Sciatic nerve (tissue), 2 donors: Measurements from ENCODE around the gene KCNH3. TPM values are rescaled to one million over a fixed set of nuclear protein-coding genes. Genes with fewer than 3 reads are reported as not detected.
A peak's percentile ranks its signal among the peaks of the same experiment; 100 is the strongest.

ENCODE experiments used
- ATAC-seq: fragments of 200-7000 bp; cut with Tn5 transposase; one replicate; pipeline ENCODE4 v1.9.1; 2020; ENCODE audit warnings: mild to moderate bottlenecking, moderate library complexity
- DNase-seq: peaks from one replicate; pipeline ENCODE4 v3.0.0-alpha.2; 2020; ENCODE audit warnings: low spot score
- intact Hi-C: fragments of 100-400 bp; cut with DNase I; formaldehyde crosslinking; loops from one replicate; pipeline ENCODE4 v1.14.2; 2022
- total RNA-seq: library from RNA; stranded (reverse); fragmentation: NEBNext Ultra II Directional; extraction: Animal tissue kit (Norgen Biotek cat#: 25700); gene quantifications from one replicate; pipeline ENCODE4 v1.2.1, GENCODE V29; 2021
- donor health status: DM: no; HTN: no; CAD: no.
- donor health status: DM: no; HTN: no; CAD: no.

KCNH3 gene
- total RNA-seq, 1 donor from 2014 or later = 0.27 TPM

DNA sequence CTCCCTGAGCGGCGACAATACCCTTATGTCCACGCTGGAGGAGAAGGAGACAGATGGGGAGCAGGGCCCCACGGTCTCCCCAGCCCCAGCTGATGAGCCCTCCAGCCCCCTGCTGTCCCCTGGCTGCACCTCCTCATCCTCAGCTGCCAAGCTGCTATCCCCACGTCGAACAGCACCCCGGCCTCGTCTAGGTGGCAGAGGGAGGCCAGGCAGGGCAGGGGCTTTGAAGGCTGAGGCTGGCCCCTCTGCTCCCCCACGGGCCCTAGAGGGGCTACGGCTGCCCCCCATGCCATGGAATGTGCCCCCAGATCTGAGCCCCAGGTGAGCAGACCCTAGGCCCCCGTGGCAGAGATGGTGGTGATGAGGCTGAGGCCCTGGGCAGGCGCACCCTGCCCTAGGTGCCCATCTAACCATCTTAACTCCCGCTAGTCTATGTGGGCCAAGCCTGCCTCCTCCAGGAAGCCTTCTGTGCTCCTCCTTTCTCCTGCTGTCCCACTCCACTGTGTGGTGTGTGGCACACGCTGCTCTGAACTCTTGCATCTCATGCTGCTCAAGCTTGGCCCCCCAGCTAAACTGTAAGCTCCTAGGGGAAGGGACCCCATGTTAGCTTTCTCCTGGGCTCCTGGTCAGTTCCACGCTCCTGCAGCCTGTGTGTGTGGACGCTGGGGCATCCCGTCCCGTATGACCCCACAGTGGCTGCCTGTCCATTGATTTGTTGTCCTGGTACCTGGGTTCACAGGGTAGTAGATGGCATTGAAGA lies 17.0 kb downstream of the KCNH3 start:
- intact Hi-C loops = no loop called here
- DNase-seq (no peak), ATAC-seq (no peak)

DNA sequence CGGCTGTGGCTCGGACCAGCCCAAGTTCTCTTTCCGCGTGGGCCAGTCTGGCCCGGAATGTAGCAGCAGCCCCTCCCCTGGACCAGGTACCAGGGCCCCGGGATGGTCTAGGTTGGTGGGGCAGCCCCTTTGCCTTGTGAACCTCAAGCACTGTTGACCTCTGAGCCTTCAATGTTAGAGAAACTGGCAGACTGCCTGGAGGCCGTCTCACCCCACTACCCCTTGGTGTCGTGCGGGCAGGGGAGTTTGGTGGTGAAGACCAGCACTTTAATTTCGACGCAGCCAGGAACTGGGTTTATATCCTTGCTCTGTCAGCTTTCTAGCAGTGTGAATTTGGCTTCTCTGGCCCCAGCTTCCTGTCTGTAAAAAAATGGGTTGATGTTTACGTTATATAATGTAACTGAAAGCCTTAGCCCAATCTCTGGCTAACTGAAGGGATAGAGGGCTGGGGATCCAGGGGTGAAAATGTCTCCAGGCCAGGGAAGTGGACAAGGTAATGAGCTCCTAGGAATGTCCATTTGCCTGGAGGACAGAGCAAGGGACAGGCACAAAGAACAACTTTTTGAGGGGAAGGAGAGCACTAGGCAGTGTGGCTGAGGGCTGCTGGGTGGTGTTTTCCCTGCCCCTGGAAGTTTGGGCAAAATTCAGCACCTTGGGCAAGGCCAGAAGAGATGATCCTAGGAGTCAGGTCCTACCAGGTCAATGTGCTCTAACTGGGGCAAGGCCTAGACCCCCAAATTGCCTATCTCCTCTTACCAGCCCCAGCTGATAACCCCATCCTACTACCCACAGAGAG lies 17.8 kb downstream of the KCNH3 start:
- ATAC-seq (no peak), DNase-seq (no peak)
- intact Hi-C loops = no loop called here

DNA sequence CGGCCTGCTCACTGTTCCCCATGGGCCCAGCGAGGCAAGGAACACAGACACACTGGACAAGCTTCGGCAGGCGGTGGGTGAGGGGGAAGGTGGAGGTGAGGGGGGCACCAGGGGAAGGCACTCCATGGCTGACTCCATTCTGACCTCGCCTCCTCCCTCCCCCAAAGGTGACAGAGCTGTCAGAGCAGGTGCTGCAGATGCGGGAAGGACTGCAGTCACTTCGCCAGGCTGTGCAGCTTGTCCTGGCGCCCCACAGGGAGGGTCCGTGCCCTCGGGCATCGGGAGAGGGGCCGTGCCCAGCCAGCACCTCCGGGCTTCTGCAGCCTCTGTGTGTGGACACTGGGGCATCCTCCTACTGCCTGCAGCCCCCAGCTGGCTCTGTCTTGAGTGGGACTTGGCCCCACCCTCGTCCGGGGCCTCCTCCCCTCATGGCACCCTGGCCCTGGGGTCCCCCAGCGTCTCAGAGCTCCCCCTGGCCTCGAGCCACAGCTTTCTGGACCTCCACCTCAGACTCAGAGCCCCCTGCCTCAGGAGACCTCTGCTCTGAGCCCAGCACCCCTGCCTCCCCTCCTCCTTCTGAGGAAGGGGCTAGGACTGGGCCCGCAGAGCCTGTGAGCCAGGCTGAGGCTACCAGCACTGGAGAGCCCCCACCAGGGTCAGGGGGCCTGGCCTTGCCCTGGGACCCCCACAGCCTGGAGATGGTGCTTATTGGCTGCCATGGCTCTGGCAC lies 18.5 kb downstream of the KCNH3 start:
- intact Hi-C loops = no loop called here
- DNase-seq = no peak

DNA sequence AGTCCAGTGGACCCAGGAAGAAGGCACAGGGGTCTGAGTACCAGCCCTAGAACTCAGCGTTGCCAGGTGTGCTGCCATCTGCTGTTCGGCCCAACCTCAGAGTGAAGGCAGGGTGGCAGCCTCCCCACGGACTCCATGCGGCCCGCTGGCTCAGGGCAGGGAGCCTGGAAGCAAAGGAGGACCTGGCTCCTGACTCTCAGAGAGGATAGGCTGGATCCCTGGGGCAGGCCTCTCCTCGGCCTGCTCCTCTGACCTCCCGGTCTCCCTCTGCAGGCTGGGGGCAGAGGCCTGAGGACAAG lies 19.0 kb downstream of the KCNH3 start:
- no peak for DNase-seq
- intact Hi-C loops = no loop called here
- ATAC-seq = no peak

More for the DNA sequence above, 18.5 kb downstream of the KCNH3 start:
- no peak for ATAC-seq

DNA sequence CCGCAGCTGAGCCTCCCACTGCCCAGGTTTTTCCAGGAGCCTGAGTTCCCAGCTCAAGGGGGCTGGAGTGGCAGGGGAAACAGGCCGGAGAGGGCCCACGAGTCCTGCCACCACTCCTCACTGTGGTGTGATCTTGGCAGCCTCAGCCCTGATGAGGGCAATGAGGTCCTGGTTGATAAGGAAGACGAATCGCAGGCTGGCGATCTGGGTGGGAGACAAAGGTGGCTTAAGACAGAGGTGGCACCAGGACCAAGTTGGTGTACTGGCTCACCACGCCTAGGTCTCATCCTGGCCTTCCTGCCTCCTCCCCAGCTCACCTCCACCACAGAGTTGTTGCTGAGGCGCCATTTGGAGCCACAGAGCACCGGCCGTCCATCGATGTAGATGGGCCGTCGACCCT lies 19.7 kb downstream of the KCNH3 start:
- DNase-seq = no peak
- ATAC-seq = no peak
- intact Hi-C loops = no loop called here

DNA sequence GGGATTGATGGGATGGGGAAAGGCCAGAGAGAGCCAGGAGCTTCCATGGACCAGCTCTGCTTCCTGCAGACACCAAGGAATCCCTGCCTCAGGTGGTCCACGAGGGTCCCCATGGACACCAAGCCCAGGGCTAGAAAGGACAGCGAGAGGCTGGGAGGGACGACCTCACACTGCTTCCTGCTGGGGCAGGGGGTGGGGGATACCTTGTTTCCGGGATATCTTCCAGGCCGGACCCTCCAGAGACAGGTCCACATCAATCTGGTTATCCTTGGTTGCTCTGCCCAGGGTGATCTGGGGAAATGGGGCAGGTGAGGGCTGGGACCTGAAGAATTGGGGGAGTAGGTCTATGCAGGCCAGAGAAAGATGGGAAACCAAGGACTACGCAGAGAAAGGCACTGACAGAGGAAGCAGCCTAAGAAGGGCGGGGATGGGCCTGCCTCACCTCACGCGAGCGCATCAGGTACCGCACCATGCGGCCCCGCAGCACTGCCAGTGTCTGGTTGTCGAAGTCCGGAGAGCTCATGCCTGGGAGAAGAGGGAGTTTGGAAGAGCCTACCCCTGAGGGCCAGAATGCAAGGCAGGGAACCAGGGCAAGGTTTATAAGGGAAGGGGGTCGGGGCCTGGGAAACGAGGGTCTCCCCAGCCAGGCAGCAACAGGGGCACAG lies 20.3 kb downstream of the KCNH3 start:
- DNase-seq (no peak), ATAC-seq (no peak)

DNA sequence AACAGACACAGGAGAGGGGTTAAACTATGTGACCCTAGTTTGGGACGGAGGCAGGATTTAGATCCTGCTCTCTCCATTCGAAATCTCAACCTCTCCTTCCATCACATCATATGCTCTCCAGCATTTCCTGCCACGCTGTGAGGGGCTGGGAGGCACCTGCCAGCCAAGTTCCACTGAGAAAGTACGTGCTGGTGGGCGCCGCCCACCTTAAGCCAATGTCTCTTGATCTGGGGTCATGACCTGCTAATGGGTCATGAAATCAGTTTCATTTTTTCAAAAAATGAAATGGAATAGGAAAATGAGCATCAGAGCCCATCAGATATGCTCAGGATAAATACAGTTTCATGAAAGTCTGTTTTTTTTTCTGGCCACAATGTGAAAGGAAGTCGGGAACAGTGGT lies 21.9 kb downstream of the KCNH3 start:
- ATAC-seq (no peak), DNase-seq (no peak)
- intact Hi-C loops = no loop called here

More for the DNA sequence above, 20.3 kb downstream of the KCNH3 start:
- intact Hi-C loops = no loop called here

DNA sequence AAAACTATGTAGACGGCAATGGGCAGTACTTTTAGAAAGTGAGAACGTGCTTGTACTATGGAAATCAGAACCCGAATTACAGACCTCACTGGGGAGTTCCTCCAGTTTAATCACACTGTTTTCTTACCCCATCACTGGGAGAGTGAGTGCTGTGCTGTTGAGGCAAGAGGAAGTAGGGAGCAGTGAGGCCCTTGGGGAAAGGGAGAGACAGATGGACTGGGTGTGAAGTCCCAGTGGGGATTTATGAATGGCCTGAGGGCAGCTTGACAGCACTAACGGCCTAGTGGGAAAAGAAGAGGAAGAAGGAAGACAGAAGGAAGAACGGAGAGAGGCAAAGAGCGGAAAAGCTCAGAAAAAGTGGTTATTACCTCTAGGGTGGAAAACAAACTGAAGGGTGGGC lies 23.4 kb downstream of the KCNH3 start:
- ATAC-seq (no peak), DNase-seq (no peak)
- intact Hi-C loops = no loop called here

DNA sequence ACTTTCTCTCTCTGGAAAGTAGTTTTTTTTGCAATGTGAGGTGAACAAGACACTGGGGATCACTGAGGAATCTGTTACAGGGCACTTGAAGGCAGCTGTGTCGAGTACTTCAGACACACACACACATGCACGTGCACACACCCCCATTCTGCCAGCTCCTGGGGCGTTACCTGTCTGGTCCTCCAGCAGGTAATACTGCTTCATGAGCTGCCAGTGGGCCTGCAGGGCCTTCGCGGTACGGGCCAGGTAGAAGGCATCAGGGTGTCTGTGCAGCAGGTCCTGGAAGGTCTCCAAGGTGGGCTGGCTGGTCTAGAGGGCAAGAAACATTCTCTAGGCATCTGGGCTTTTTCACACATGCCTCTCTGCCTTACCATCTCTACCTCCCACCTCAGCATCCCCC lies 24.0 kb downstream of the KCNH3 start:
- intact Hi-C loops = no loop called here
- ATAC-seq = no peak
- no peak for DNase-seq

DNA sequence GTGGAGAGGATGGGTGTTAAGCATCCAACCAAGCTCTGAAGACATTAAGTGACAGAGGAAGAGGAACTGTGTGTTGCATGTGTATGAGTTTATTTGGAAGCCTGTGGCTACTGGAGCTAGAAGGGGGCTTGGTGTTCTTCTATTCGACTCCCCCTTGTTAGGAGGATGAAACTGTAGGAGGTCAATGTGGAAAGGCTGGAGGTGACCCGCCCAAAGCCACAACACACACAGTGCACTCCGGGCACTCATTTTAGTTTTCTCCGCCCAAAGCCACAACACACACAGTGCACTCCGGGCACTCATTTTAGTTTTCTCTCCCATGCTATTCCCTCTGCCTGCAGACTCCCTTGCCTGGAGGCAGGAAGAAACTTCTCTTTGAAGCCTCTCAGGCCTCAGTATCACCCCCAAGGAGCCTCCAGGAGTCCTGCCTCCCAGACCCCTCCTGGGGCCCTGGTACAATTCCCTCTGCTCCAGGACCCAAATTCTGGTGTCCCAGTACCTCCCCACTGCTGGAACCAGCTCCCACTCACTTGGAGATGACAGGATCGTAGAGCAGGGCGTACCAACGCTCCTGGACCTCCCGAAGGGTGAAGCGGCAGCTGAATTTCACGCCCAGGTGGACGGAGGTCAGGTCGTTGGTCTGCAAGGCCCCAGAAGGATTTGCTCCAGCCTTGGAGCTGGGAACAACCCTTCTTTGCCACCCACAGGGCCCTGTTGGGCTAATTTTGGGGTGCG lies 25.3 kb downstream of the KCNH3 start:
- intact Hi-C loops = no loop called here

DNA sequence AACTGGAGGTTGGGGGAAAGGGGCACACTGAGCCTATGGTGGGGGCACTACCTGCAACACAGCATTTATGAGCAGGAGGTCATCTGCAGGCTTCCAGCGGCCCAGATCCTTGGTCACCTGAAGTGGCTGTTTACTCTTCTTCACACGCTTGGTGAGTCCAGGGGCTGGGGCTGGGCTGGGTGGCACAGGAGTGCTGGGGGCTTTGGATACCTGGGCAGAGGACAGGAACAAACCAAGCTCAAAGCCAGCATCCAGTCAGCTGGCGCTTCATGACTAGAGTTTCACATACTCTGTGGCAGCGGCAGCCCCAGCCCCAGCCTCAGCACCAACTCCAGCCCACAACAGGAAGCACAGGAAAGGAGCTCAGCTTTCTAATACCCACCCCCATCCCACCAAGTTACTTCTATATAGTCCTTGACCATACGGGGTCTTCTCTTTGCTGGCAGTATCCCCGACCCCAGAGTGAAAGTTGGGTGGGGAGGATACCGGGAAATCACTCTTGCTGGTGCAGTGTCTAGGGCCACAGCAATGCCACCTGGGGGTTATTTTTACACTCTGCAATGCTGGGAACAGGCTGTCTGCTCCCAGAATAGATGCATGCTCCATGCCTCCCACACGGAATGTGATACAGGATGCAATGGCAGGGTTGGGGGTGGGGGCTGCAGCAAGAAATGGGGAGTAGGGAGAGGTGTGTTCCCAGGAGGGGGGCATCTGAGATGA lies 26.0 kb downstream of the KCNH3 start:
- ATAC-seq = no peak
- DNase-seq = no peak
- intact Hi-C loops = no loop called here

More for the DNA sequence above, 25.3 kb downstream of the KCNH3 start:
- no peak for DNase-seq
- no peak for ATAC-seq

DNA sequence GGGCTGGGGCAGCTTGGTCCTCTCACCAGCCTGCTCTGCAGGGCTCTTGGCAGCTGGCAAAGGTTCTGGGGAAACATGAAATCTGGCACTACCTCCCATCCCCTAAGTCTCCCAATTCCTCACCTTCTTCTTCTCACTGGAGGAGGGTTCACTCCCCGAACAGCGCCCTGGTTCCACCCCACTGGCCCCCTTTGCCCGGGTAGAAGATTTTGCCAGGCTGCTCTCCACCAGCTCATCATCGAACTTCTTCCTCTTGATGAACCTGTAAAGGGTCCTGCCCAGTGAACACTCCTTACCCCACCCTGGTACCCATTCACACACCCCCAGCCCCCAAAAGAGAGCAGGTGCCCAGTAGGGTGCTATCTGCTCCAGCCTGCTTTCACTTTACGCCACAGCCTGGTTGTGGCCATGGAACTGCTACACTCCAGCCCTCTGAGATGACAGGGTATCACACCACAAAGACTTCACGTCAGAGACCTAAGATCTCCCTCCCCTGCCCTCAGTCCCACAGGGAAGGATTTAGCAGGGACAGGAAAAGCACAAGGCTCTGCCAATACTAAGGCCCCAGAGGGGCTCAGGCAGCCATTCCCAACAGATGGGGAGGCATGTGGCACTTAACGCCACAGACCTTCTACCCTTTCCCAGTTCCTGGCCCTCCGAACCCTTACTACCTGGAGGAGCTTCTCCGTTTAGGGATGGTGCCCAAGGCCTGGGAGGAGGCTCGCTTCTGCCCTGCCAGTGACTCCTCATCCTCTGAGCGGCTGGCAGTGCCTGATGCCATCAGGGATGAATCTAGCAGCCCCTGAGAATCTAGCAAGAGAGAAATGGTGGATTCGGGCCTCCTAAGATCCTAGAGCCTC lies 26.8 kb downstream of the KCNH3 start:
- no peak for ATAC-seq
- no peak for DNase-seq
- intact Hi-C loops = no loop called here

DNA sequence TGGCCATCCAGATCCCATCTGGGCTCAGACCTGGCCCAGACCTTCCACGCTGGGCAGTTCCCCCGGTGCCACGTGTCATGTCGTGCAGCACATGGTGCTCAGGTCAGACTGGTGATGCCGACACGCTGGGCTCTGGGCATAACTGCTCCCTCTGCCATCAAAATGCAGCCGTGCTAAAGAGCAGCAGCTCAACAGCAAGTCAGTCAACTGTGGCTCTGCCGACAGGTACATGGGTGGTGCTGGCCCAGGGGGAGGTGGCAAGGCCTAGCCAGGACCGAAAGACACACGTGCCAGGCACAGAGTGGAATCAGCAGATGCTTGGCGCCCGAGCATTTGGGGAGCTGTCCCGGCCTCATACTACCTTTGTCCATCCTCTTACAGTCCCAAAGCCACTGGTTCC lies 27.5 kb downstream of the KCNH3 start:
- intact Hi-C loops = no loop called here
- no peak for ATAC-seq
- DNase-seq = no peak

DNA sequence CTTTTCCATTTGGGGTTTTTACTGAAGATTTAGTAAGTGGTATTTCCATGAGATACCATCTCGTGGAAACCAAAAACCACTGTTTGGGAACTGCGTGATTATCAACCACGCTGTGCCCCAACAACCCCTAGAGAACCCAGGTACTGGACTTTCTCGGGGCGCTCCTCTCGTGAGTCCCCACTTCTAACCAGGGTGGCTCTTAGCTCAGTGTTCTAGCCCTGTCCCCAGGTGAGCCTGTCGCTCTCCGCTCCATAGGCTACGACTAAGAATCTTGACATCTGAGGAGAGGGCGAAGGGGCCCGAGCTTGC lies 28.4 kb downstream of the KCNH3 start:
- no peak for DNase-seq
- ATAC-seq = no peak
- intact Hi-C loops = no loop called here

DNA sequence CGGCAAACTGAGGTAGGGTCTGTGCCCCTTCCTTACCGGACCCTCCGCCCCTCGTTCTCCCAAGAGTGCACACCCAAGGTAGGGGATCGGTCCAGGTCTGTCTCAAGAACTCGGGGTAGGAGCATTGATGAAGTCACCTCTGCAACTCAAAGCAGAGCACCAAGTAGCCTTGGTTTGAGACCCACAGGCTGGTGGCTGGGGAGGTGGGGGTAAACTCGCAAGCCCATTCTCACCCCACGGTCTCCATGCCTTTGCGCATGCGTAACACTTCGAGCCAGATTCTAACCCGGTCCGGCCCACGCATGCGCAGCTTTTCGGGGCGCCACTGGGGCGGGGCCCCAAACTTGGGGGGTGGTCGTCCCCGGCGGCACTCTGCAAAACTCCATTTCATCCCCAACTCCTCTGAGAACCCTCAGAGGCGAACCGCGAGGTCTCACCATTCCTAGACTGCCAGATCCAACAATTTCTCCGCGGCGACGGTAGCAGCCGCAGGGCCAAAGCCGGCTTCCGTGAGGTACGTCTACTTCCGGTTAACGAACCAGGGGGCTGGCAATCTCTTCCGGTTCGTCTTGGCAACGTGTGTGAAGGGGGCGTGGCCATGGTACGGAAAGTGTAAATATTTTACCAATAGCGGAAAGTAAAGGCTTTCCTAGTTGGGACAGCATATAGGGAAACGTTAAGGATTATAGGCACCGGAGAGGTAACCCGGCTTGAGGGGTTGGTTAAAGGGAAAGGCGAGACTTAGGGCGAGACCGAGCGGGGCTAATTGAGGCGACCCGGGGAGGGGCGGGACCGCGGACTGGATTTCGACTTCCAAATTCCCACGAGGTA lies 29.0 kb downstream of the KCNH3 start, which contains the start of gene MCRS1:
Gene MCRS1, minus strand, starts transcription at position 532 of the 831 bp plus-strand sequence. CDS start 1,411 bp downstream, outside the sequence.
- DNase-seq = peak; percentile 92
- intact Hi-C loops = no loop called here
- ATAC-seq = peak; percentile 97

DNA sequence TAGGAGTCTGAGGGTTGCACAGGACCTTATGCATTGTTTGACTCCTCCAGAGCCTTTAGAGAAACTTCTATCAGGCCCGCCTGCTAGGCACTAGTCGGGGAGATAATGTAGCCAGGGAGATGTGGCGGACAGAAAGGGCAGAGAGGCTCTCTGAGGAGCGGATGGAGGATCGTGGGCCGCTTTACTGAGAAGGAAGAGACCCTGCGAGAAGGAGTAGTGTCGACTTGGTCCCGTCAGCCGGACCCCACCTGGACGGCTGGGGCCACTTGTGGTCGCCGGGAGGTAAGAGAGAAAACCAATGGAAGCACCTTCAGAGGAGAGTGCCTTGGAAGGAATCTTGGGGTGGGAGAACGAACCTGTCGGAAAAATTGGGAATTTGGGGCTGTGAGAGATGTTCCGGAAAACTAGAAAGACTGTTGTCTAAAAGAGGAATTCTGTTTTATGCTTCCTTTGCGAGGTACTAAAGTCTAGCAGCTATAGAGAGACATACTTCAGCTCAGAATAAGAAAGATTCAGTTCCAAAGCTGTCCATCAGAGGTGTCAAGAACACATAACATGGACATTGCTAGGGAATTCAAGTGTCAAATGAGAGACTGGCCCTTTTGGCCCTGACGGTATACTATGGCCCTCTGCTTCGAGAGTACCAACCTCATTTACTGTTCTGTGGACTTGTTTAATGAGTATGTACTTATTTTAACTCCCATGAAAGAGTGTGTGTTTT lies 29.8 kb downstream of the KCNH3 start:
- ATAC-seq = peak; percentile 44
- DNase-seq = no peak
- intact Hi-C loops = no loop called here
